ENCODE measurements around the gene GRIP2. TPM values are rescaled to one million over a fixed set of nuclear protein-coding genes. Genes with fewer than 3 reads are reported as not detected.

GRIP2 gene
- total RNA-seq, 3 donors from 2014 or later (not counting 1 experiment from before 2014, with no cell fraction given), result not detected

DNA sequence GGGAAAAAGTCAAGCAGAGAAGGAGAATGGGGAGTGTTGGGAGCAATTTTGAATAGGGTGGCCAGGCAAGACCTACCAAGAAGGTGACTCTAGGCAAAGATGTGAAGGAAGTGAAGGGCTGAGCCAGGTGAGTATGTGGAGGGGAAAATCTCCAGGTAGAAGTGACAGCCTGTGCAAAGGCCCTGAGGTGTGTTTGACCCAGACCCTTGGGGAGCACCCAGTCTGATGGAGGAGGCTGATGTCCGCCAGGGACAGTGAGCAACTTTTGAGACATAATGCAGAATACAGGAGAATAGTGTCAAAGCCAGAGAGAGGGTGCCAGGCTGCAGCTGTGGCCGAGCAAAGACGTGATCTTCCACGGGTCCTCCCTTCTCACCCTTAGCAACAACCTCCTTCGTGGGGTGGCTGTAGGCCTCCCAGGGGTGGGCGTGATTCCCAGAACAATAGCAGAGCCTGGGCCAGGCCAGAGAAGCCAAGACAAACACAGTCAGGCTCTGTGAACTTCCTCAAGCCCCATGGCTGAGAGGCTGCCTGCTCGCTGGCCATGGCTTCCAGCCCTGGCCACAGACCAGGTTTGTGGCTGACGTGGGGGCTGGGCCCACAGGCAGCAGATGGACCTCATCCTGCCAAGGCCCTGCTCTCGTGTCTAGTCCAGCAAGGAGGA, 79.7 kb downstream of the GRIP2 start:
- H3K36me3 Mint-ChIP-seq, result no peaks in the 10 kb centered on the region
- H3K9me3 ChIP-seq (ENCODE audit: control insufficient read depth, insufficient read depth, low read length), result no peaks in the 10 kb centered on the region
- no peak overlapping the region for H3K27ac ChIP-seq (ENCODE audit: low read length)
- no peak for ATAC-seq
- TF ChIP-seq, protein P1, sequence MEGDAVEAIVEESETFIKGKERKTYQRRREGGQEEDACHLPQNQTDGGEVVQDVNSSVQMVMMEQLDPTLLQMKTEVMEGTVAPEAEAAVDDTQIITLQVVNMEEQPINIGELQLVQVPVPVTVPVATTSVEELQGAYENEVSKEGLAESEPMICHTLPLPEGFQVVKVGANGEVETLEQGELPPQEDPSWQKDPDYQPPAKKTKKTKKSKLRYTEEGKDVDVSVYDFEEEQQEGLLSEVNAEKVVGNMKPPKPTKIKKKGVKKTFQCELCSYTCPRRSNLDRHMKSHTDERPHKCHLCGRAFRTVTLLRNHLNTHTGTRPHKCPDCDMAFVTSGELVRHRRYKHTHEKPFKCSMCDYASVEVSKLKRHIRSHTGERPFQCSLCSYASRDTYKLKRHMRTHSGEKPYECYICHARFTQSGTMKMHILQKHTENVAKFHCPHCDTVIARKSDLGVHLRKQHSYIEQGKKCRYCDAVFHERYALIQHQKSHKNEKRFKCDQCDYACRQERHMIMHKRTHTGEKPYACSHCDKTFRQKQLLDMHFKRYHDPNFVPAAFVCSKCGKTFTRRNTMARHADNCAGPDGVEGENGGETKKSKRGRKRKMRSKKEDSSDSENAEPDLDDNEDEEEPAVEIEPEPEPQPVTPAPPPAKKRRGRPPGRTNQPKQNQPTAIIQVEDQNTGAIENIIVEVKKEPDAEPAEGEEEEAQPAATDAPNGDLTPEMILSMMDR (IDR thresholded peaks at IDR 0.05), result no peak
- H3K27me3 ChIP-seq (ENCODE audit: control insufficient read depth, insufficient read depth, low read length), result no peaks in the 10 kb centered on the region
- H3K27me3 Mint-ChIP-seq (ENCODE audit: low read depth in 2 of 2), result no peaks in the 10 kb centered on the region
- intact Hi-C loops (cut with micrococcal nuclease), result loop anchor here (1.0 kb wide), 1 partner anchor 58 kb away; the partner anchor contains the start of gene SLC6A6
- H3K4me3 Mint-ChIP-seq, result no peak overlapping the region
- H3K36me3 ChIP-seq (ENCODE audit: control insufficient read depth, insufficient read depth, low read length), result peaks cover 26% of the 10 kb centered on the region
- DNase-seq, result no peak
- H3K9me3 Mint-ChIP-seq, result no peaks in the 10 kb centered on the region
- H3K27ac Mint-ChIP-seq, result peak overlapping the region in 1 of 2 donors; percentile 32
- peaks cover 8% of the 10 kb centered on the region for H3K4me1 ChIP-seq (ENCODE audit: control insufficient read depth, insufficient read depth, low read length)
- H3K4me3 ChIP-seq (ENCODE audit: low read length), result no peak overlapping the region
- WGBS (ENCODE audit: insufficient coverage), result 80% methylated on average over 9 of the region's 9 CpGs
- H3K4me1 Mint-ChIP-seq, result peaks cover 7 to 10% of the 10 kb centered on the region in 2 donors

DNA sequence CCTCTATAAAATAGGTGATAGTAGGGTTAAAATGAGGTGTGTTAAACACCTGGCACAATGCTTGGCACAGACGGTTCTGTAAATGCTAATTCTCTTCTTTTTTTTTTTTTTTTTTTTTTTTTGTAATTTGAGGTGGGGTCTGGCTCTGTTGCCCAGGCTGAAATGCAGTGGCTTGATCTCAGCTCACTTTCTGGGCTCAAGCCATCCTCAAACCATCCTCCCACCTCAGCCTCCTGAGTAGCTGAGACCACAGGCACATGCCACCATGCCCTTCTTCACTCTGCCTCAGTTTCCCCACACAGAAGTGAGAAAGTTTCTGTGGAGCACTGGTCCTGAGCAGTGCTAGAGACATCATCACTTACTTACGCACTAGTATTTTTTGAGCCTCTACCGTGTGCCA, 80.4 kb downstream of the GRIP2 start:
- H3K9me3 ChIP-seq (ENCODE audit: control insufficient read depth, insufficient read depth, low read length), result no peaks in the 10 kb centered on the region
- no peak for ATAC-seq
- H3K27ac Mint-ChIP-seq, result no peak overlapping the region
- no peak overlapping the region for H3K4me3 ChIP-seq (ENCODE audit: low read length)
- H3K36me3 Mint-ChIP-seq, result no peaks in the 10 kb centered on the region
- no peak overlapping the region for H3K4me3 Mint-ChIP-seq
- intact Hi-C loops (cut with micrococcal nuclease), result no loop called here
- WGBS (ENCODE audit: insufficient coverage), result 64% methylated on average over 2 of the region's 3 CpGs
- H3K36me3 ChIP-seq (ENCODE audit: control insufficient read depth, insufficient read depth, low read length), result peaks cover 20% of the 10 kb centered on the region
- no peak for DNase-seq
- peaks cover 7 to 10% of the 10 kb centered on the region in 2 donors for H3K4me1 Mint-ChIP-seq
- no peaks in the 10 kb centered on the region for H3K27me3 ChIP-seq (ENCODE audit: control insufficient read depth, insufficient read depth, low read length)
- no peaks in the 10 kb centered on the region for H3K9me3 Mint-ChIP-seq
- TF ChIP-seq, protein P1 (IDR thresholded peaks at IDR 0.05), result no peak
- H3K4me1 ChIP-seq (ENCODE audit: control insufficient read depth, insufficient read depth, low read length), result peaks cover 8% of the 10 kb centered on the region
- no peaks in the 10 kb centered on the region for H3K27me3 Mint-ChIP-seq (ENCODE audit: low read depth in 2 of 2)
- no peak overlapping the region for H3K27ac ChIP-seq (ENCODE audit: low read length)

DNA sequence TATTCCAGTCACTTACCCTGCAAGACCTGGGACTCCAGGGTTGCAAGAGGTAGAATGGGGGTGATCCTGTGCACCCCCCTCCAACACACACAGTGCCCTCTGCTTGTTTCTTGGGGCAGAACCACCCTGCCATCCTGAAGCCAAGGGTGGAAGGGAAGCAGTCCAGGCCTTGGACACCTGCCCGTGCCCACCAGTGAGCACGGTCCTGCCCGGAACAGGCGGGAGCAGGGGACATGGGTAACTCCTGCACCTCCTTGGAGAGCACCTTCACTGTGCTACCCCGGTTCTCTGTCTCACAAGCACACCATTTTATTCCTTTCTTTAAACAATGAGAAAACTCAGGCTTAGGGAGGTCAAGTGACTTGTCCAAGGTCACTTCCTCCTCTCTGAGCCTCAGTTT, 80.8 kb downstream of the GRIP2 start:
- Histone ChIP-seq H3K4me3 (ENCODE audit: low read length) (no peak overlapping the region), H3K9me3 (ENCODE audit: control insufficient read depth, insufficient read depth, low read length) (no peaks in the 10 kb centered on the region), H3K27me3 (ENCODE audit: control insufficient read depth, insufficient read depth, low read length) (no peaks in the 10 kb centered on the region), H3K27ac (ENCODE audit: low read length) (no peak overlapping the region), H3K36me3 (ENCODE audit: control insufficient read depth, insufficient read depth, low read length) (peaks cover 16% of the 10 kb centered on the region), H3K4me1 (ENCODE audit: control insufficient read depth, insufficient read depth, low read length) (peaks cover 8% of the 10 kb centered on the region)
- WGBS (ENCODE audit: insufficient coverage), result 100% methylated on average over 5 of the region's 5 CpGs
- Mint-ChIP-seq H3K9me3 (no peaks in the 10 kb centered on the region), H3K4me1 (peaks cover 7 to 10% of the 10 kb centered on the region in 2 donors), H3K27ac (peak overlapping the region in 1 of 2 donors; percentile 33), H3K27me3 (ENCODE audit: low read depth in 2 of 2) (no peaks in the 10 kb centered on the region), H3K4me3 (no peak overlapping the region), H3K36me3 (no peaks in the 10 kb centered on the region)
- intact Hi-C loops (cut with micrococcal nuclease), result no loop called here
- no peak for ATAC-seq
- TF ChIP-seq, protein P1 (IDR thresholded peaks at IDR 0.05), result no peak
- no peak for DNase-seq

All from natural killer cell (primary cell).